ENCODE measurements around the gene MTMR6. TPM values are rescaled to one million over a fixed set of nuclear protein-coding genes. Genes with fewer than 3 reads are reported as not detected.

The MTMR6 gene
- total RNA-seq, 4 donors from 2014 or later = 10.6 to 15.9 (median 14.3) TPM

GRCh38 chr13:25276748-25277147 lies 10.5 kb downstream of the MTMR6 start:
- TF ChIP-seq CTCF (IDR thresholded peaks at IDR 0.05) = no peak
- WGBS, 2 donors = 93 to 94% methylated on average over 2 of the region's 2 CpGs
- DNase-seq (ENCODE audit: low spot score in 2 of 2) = no peak
- no peak overlapping the region for H3K4me3 ChIP-seq (ENCODE audit: low read depth, poor library complexity, severe bottlenecking)
- intact Hi-C loops (cut with DNase I; ENCODE audit: low total_unique reads) = no loop called here

- H3K4me3 ChIP-seq (ENCODE audit: low read depth, poor library complexity, severe bottlenecking) = no peak overlapping the region
- 95% methylated on average over 6 of the region's 6 CpGs for WGBS, 2 donors
- intact Hi-C loops (cut with DNase I; ENCODE audit: low total_unique reads) = no loop called here
- TF ChIP-seq POLR2A (IDR thresholded peaks at IDR 0.05) (no peak), CTCF (IDR thresholded peaks at IDR 0.05) (no peak)
- DNase-seq (ENCODE audit: low spot score in 2 of 2) = no peak
Observed at GRCh38 chr13:25268561-25268960, 18.7 kb downstream of the MTMR6 start.

GRCh38 chr13:25267715-25268114 lies 19.6 kb downstream of the MTMR6 start:
- intact Hi-C loops (cut with DNase I; ENCODE audit: low total_unique reads) = no loop called here
- TF ChIP-seq POLR2A (IDR thresholded peaks at IDR 0.05) = no peak
- no peak for TF ChIP-seq CTCF (IDR thresholded peaks at IDR 0.05)
- no peak overlapping the region for H3K4me3 ChIP-seq (ENCODE audit: low read depth, poor library complexity, severe bottlenecking)
- DNase-seq (ENCODE audit: low spot score in 2 of 2) = no peak
- 83 to 93% methylated on average over 1 of the region's 1 CpG for WGBS, 2 donors

GRCh38 chr13:25266706-25267105 lies 20.6 kb downstream of the MTMR6 start:
- 87 to 88% methylated on average over 5 of the region's 5 CpGs for WGBS, 2 donors
- no peak overlapping the region for H3K4me3 ChIP-seq (ENCODE audit: low read depth, poor library complexity, severe bottlenecking)
- TF ChIP-seq CTCF (IDR thresholded peaks at IDR 0.05) (no peak), POLR2A (IDR thresholded peaks at IDR 0.05) (no peak)
- DNase-seq (ENCODE audit: low spot score in 2 of 2) = no peak
- intact Hi-C loops (cut with DNase I; ENCODE audit: low total_unique reads) = no loop called here

GRCh38 chr13:25262261-25262660 lies 25.0 kb downstream of the MTMR6 start:
- WGBS, 2 donors = 93 to 96% methylated on average over 4 of the region's 4 CpGs
- DNase-seq (ENCODE audit: low spot score in 2 of 2) = no peak
- TF ChIP-seq CTCF (IDR thresholded peaks at IDR 0.05) = no peak
- no peak for TF ChIP-seq POLR2A (IDR thresholded peaks at IDR 0.05)
- intact Hi-C loops (cut with DNase I; ENCODE audit: low total_unique reads) = no loop called here
- H3K4me3 ChIP-seq (ENCODE audit: low read depth, poor library complexity, severe bottlenecking) = no peak overlapping the region

GRCh38 chr13:25253702-25254101 lies 33.6 kb downstream of the MTMR6 start:
- no peak for DNase-seq (ENCODE audit: low spot score in 2 of 2)
- H3K4me3 ChIP-seq (ENCODE audit: low read depth, poor library complexity, severe bottlenecking) = no peak overlapping the region
- intact Hi-C loops (cut with DNase I; ENCODE audit: low total_unique reads) = no loop called here
- 72 to 75% methylated on average over 2 of the region's 2 CpGs for WGBS, 2 donors
- TF ChIP-seq POLR2A (IDR thresholded peaks at IDR 0.05) (no peak), CTCF (IDR thresholded peaks at IDR 0.05) (no peak)
